Left ventricle myocardium superior (tissue), 1 donor: ENCODE data around the gene SCN2B. TPM values are rescaled to one million over a fixed set of nuclear protein-coding genes. Genes with fewer than 3 reads are reported as not detected.
"Not testable (repeated sequence)": the region's sequence is repeated elsewhere in the genome, so short reads cannot be mapped to it uniquely, and the experiment has no call there.

Experiments
- ATAC-seq: fragments of 200-7000 bp; cut with Tn5 transposase; one replicate; pipeline ENCODE4 v1.9.1; 2020; ENCODE audit warnings: mild to moderate bottlenecking, moderate library complexity
- DNase-seq: peaks from one replicate; pipeline ENCODE4 v3.0.0-alpha.2; 2020
- intact Hi-C: fragments of 100-400 bp; cut with micrococcal nuclease; formaldehyde crosslinking; loops from one replicate; pipeline ENCODE4 v1.11.0; 2022
- total RNA-seq: library from RNA; stranded (reverse); fragmentation: NEBNext Ultra II Directional; extraction: Animal tissue kit (Norgen Biotek cat#: 25700); gene quantifications from one replicate; pipeline ENCODE4 v1.2.1, GENCODE V29; 2021
- donor health status: DM: no; HTN: yes; CAD: no; lungs with severe emphysema.

The SCN2B gene
- total RNA-seq, 1 donor from 2014 or later = 19.6 TPM

- no peak for DNase-seq
- ATAC-seq = no peak
- intact Hi-C loops = no loop called here
These were observed 8.5 kb upstream of the SCN2B start for GRCh38 chr11:118184784-118185579.

GRCh38 chr11:118183691-118184090, 7.3 kb upstream of the SCN2B start:
- intact Hi-C loops, ATAC-seq, DNase-seq: not testable (repeated sequence)

- intact Hi-C loops = no loop called here
- DNase-seq (peak; percentile 92), ATAC-seq (peak; percentile 98)
These were observed 3.9 kb upstream of the SCN2B start for GRCh38 chr11:118180300-118180703.

- DNase-seq (no peak), ATAC-seq (no peak)
- intact Hi-C loops = no loop called here
These were observed 317 bp upstream of the SCN2B start for GRCh38 chr11:118176778-118177134.

GRCh38 chr11:118175031-118175992, 1.1 kb downstream of the SCN2B start:
- DNase-seq = peak; percentile 58
- intact Hi-C loops = no loop called here
- peak; percentile 75 for ATAC-seq

- intact Hi-C loops = no loop called here
- ATAC-seq = no peak
- DNase-seq = no peak
These were observed 2.4 kb downstream of the SCN2B start for GRCh38 chr11:118174006-118174567.

GRCh38 chr11:118172356-118172755, 4.1 kb downstream of the SCN2B start:
- DNase-seq = no peak
- ATAC-seq = no peak
- intact Hi-C loops = no loop called here

GRCh38 chr11:118171269-118172062, 5.0 kb downstream of the SCN2B start:
- DNase-seq = peak; percentile 82
- intact Hi-C loops = no loop called here

GRCh38 chr11:118170882-118171268, 5.6 kb downstream of the SCN2B start:
- intact Hi-C loops = no loop called here
- ATAC-seq = no peak

More at GRCh38 chr11:118171269-118172062, 5.0 kb downstream of the SCN2B start:
- peak; percentile 63 for ATAC-seq

GRCh38 chr11:118170231-118170630, 6.2 kb downstream of the SCN2B start:
- DNase-seq (no peak), ATAC-seq (no peak)
- intact Hi-C loops = no loop called here

More at GRCh38 chr11:118170882-118171268, 5.6 kb downstream of the SCN2B start:
- DNase-seq = no peak

- intact Hi-C loops = no loop called here
- peak; percentile 40 for ATAC-seq
- peak; percentile 46 for DNase-seq
These were observed 6.9 kb downstream of the SCN2B start for GRCh38 chr11:118169300-118170140.

- ATAC-seq (no peak), DNase-seq (no peak)
- intact Hi-C loops = no loop called here
These were observed 7.7 kb downstream of the SCN2B start for GRCh38 chr11:118168751-118169150.

GRCh38 chr11:118168316-118168715, 8.1 kb downstream of the SCN2B start:
- DNase-seq (no peak), ATAC-seq (no peak)
- intact Hi-C loops = no loop called here

GRCh38 chr11:118167906-118168305, 8.5 kb downstream of the SCN2B start:
- intact Hi-C loops = no loop called here
- DNase-seq = no peak
- no peak for ATAC-seq

- DNase-seq = no peak
- intact Hi-C loops = no loop called here
- no peak for ATAC-seq
These were observed 9.2 kb downstream of the SCN2B start for GRCh38 chr11:118167253-118167652.

- no peak for DNase-seq
- intact Hi-C loops = no loop called here
These were observed 9.8 kb downstream of the SCN2B start for GRCh38 chr11:118166641-118167040.

GRCh38 chr11:118164885-118165284, 11.6 kb downstream of the SCN2B start:
- peak; percentile 16 for DNase-seq
- intact Hi-C loops = no loop called here
- no peak for ATAC-seq

More at GRCh38 chr11:118166641-118167040, 9.8 kb downstream of the SCN2B start:
- no peak for ATAC-seq

- no peak for DNase-seq
- intact Hi-C loops = no loop called here
- no peak for ATAC-seq
These were observed 12.9 kb downstream of the SCN2B start for GRCh38 chr11:118163494-118163893.
